Upper lobe of right lung (tissue), 1 donor: ENCODE measurements around the gene SAMM50. TPM values are rescaled to one million over a fixed set of nuclear protein-coding genes. Genes with fewer than 3 reads are reported as not detected.

Experiments
- ATAC-seq: fragments of 200-7000 bp; cut with Tn5 transposase; one replicate; pipeline ENCODE4 v1.9.1; 2020; ENCODE audit warnings: mild to moderate bottlenecking, moderate library complexity
- DNase-seq: peaks from one replicate; pipeline ENCODE4 v3.0.0-alpha.2; 2020
- H3K27ac ChIP-seq: fragments of 200-600 bp; one replicate; pipeline ENCODE4 v1.8.0; 2022
- H3K27me3 ChIP-seq: fragments of 200-600 bp; one replicate; pipeline ENCODE4 v1.8.0; 2022; ENCODE audit warnings: mild to moderate bottlenecking
- H3K36me3 ChIP-seq: fragments of 200-600 bp; one replicate; pipeline ENCODE4 v1.8.0; 2022
- H3K4me1 ChIP-seq: fragments of 200-600 bp; one replicate; pipeline ENCODE4 v1.8.0; 2022
- H3K4me3 ChIP-seq: fragments of 200-600 bp; one replicate; pipeline ENCODE4 v1.8.0; 2022; ENCODE audit warnings: mild to moderate bottlenecking
- H3K9me3 ChIP-seq: fragments of 200-600 bp; one replicate; pipeline ENCODE4 v1.8.0; 2022
- CTCF ChIP-seq: fragments of 200-600 bp; IDR thresholded peaks from one replicate; pipeline ENCODE4 v1.8.0; 2022; ENCODE audit warnings: antibody characterized with exemption
- intact Hi-C: fragments of 100-400 bp; cut with DNase I; formaldehyde crosslinking; loops from one replicate; pipeline ENCODE4 v1.11.0; 2022
- total RNA-seq: library from RNA; stranded (reverse); fragmentation: NEBNext Ultra II Directional; extraction: Animal tissue kit (Norgen Biotek cat#: 25700); gene quantifications from one replicate; pipeline ENCODE4 v1.2.1, GENCODE V29; 2021
- donor health status: DM: no; HTN: yes; CAD: no; lungs with severe emphysema.

The SAMM50 gene
- total RNA-seq, 1 donor from 2014 or later = 25.7 TPM

DNA sequence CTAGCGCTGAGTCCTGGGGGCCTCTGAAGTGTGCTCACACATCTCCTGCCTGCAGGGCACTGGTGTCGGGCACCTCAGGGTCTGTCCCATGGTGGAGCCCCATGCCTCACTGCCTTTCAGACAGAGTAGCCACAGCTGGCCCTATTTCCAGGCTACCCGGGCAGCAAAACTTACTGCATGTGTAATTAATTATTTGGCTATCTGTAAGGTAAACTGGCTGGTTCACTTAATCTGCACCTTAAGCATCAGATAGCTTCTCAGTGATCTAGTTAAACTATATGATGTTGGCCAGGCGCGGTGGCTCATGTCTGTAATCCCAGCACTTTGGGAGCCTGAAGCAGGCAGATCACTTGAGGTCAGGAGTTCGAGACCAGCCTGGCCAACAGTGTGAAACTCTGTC, 26.3 kb upstream of the SAMM50 start:
- Histone ChIP-seq H3K4me1 (no peaks in the 10 kb centered on the region), H3K4me3 (no peak overlapping the region), H3K27ac (no peak overlapping the region), H3K36me3 (no peaks in the 10 kb centered on the region), H3K27me3 (peaks cover 16% of the 10 kb centered on the region), H3K9me3 (no peaks in the 10 kb centered on the region)
- ATAC-seq (no peak), DNase-seq (no peak)
- TF ChIP-seq CTCF = no peak
- intact Hi-C loops = no loop called here

GRCh38 chr22:43931771-43932170, 23.5 kb upstream of the SAMM50 start:
- Histone ChIP-seq H3K4me3 (no peak overlapping the region), H3K36me3 (no peaks in the 10 kb centered on the region), H3K4me1 (no peaks in the 10 kb centered on the region), H3K9me3 (no peaks in the 10 kb centered on the region), H3K27me3 (no peaks in the 10 kb centered on the region), H3K27ac (no peak overlapping the region)
- intact Hi-C loops = no loop called here
- TF ChIP-seq CTCF = no peak
- ATAC-seq = no peak
- DNase-seq = no peak

GRCh38 chr22:43941449-43941848, 13.8 kb upstream of the SAMM50 start:
- Histone ChIP-seq H3K27ac (no peak overlapping the region), H3K4me3 (no peak overlapping the region), H3K27me3 (peaks cover 2% of the 10 kb centered on the region), H3K9me3 (no peaks in the 10 kb centered on the region), H3K36me3 (no peaks in the 10 kb centered on the region), H3K4me1 (no peaks in the 10 kb centered on the region)
- no peak for TF ChIP-seq CTCF
- ATAC-seq = no peak
- intact Hi-C loops = no loop called here
- DNase-seq = no peak

GRCh38 chr22:43944670-43945430, 10.4 kb upstream of the SAMM50 start:
- no peak for DNase-seq
- intact Hi-C loops = no loop called here
- Histone ChIP-seq H3K4me3 (no peak overlapping the region), H3K27me3 (peaks cover 5% of the 10 kb centered on the region), H3K27ac (no peak overlapping the region), H3K9me3 (no peaks in the 10 kb centered on the region), H3K36me3 (no peaks in the 10 kb centered on the region), H3K4me1 (no peaks in the 10 kb centered on the region)
- no peak for TF ChIP-seq CTCF
- no peak for ATAC-seq

DNA sequence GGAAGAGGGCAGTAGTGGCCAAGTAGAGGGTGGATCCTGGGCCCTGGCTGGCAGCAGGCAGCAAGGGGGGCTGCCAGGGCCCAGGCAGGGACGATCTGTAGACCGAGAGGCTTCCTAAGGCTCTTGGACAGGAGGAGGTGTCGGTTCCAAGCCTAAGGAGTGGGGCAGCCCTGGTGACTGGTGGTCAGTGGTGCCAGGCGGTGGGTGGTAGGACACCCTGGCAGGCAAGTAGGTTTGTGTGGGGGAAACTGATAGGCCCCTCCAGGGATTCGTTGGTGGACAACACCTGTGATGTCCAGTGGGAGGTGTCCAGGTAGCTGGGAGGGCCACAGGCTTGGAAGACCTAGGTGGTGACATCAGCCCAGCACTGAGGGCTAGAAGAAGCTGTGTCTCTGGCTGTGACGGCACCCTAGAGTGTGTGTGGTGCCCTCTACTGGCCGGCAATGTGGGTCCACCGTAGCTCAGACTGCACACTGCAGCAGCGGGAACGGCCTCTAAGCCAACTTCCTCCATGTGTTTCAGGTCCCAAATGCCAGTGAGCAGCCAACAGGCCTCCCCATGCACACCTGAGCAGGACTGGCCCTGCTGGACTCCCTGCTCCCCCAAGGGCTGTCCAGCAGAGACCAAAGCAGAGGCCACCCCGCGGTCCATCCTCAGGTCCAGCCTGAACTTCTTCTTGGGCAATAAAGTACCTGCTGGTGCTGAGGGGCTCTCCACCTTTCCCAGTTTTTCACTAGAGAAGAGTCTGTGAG, 9.4 kb upstream of the SAMM50 start:
- peak; percentile 95 for ATAC-seq
- Histone ChIP-seq H3K4me1 (no peaks in the 10 kb centered on the region), H3K4me3 (no peak overlapping the region), H3K9me3 (no peaks in the 10 kb centered on the region), H3K36me3 (no peaks in the 10 kb centered on the region), H3K27me3 (peaks cover 5% of the 10 kb centered on the region), H3K27ac (no peak overlapping the region)
- TF ChIP-seq CTCF = peak; percentile 59
- intact Hi-C loops = no loop called here
- peak; percentile 78 for DNase-seq
